ENCODE results near the gene FKBP10. TPM values are rescaled to one million over a fixed set of nuclear protein-coding genes. Genes with fewer than 3 reads are reported as not detected.

FKBP10 gene
- total and polyA plus RNA-seq, 9 of the 15 experiments (the other 6 are each of a cell fraction or from before 2014, with no cell fraction given), result 0.03 to 3.0 (median 1.4) TPM; not detected in 1

GRCh38 chr17:41786227-41787020 is 26.4 kb upstream of the FKBP10 start, which contains the start of gene JUP (continued):
- peak; percentile 54; the same call in 1 of the 2 replicates for TF ChIP-seq ZBTB33 (CRISPR knock-in tag; IDR thresholded peaks at IDR 0.05)
- peak; percentile 36 for TF ChIP-seq CCNT2 (IDR thresholded peaks at IDR 0.05; ENCODE audit: borderline replicate concordance, extremely low read depth, insufficient read length, low read depth, low read length)
- peak; percentile 87 to 88; a peak in 3 of 4 replicates for TF ChIP-seq FOXK2 (conservative IDR thresholded peaks at IDR 0.05 in 1 of 2, IDR thresholded peaks at IDR 0.05 in 1 of 2; ENCODE audit: low read depth in 2 of 2)
- TF ChIP-seq ARID3A (IDR thresholded peaks at IDR 0.05; ENCODE audit: borderline replicate concordance, low read depth, low read length), result peak; percentile 92
- 0 out of 4 replicates have a peak, but pooled peaks of 1 of the 2 experiments have one; percentile 37 for TF ChIP-seq SRF (CRISPR knock-in tag; IDR thresholded peaks at IDR 0.05)
- TF ChIP-seq CREM (IDR thresholded peaks at IDR 0.05; ENCODE audit: low read depth), result peak; percentile 46
- 0 out of 2 replicates have a peak, but pooled peaks have one; percentile 49 for TF ChIP-seq ZNF282 (CRISPR knock-in tag; IDR thresholded peaks at IDR 0.05)
- peak; percentile 83 for TF ChIP-seq TAF1 (IDR thresholded peaks at IDR 0.05; ENCODE audit: control insufficient read depth, extremely low read depth, insufficient read depth, low read length, severe bottlenecking)
- TF ChIP-seq CTBP1 (IDR thresholded peaks at IDR 0.05; ENCODE audit: borderline replicate concordance), result peak; percentile 89
- no peak for TF ChIP-seq PRDM10 (IDR thresholded peaks at IDR 0.05; ENCODE audit: partially characterized antibody)
- peak; percentile 77 for TF ChIP-seq CXXC5 (CRISPR knock-in tag; IDR thresholded peaks at IDR 0.05)
- TF ChIP-seq SMAD1 (IDR thresholded peaks at IDR 0.05; ENCODE audit: low read depth, low read length, partially characterized antibody), result peak; percentile 30
- TF ChIP-seq TRIM24 (IDR thresholded peaks at IDR 0.05), result no peak
- TF ChIP-seq NONO (IDR thresholded peaks at IDR 0.05; ENCODE audit: low read depth in 2 of 2, low read length in 1 of 2), result peak; percentile 87 to 99; a peak in 3 of 4 replicates
- TF ChIP-seq ID3 (CRISPR knock-in tag; IDR thresholded peaks at IDR 0.05), result no peak
- TF ChIP-seq ID3 (tag; IDR thresholded peaks at IDR 0.05), result peak; percentile 36; the same call in 1 of the 2 replicates
- 0 out of 2 replicates have a peak, but pooled peaks have one; percentile 18 for TF ChIP-seq ETV5 (CRISPR knock-in tag; IDR thresholded peaks at IDR 0.05; ENCODE audit: low read depth)
- no peak for TF ChIP-seq ARID1B (IDR thresholded peaks at IDR 0.05)

Measured in K562 (cell line).